Neural progenitor cell (in vitro differentiated cells): Measurements from ENCODE around the gene FBXL13.
"Not testable (repeated sequence)": the region's sequence is repeated elsewhere in the genome, so short reads cannot be mapped to it uniquely, and the experiment has no call there.

ENCODE experiments used
- CTCF ChIP-seq: fragments of 200-600 bp; sonication (generic); IDR thresholded peaks from 2 replicates; pipeline ENCODE4 v1.5.1; 2017; ENCODE audit warnings: antibody characterized with exemption, mild to moderate bottlenecking
- EZH2 ChIP-seq: fragments of 200-600 bp; sonication (generic); IDR thresholded peaks from 2 replicates; pipeline ENCODE4 v1.6.1; 2017; ENCODE audit warnings: antibody characterized with exemption, mild to moderate bottlenecking, moderate library complexity

- TF ChIP-seq CTCF, EZH2: not testable (repeated sequence)
Measured at GRCh38 chr7:102902052-102902451, 172.5 kb downstream of the FBXL13 start.
